Heart right ventricle (tissue), 16 donors: ENCODE results near the gene ZNF236. TPM values are rescaled to one million over a fixed set of nuclear protein-coding genes. Genes with fewer than 3 reads are reported as not detected.

Source experiments
- ATAC-seq, 8 donors: fragments of 200-7000 bp; cut with Tn5 transposase; one replicate each; pipeline ENCODE4 v1.9.1; 2020; ENCODE audit warnings: mild to moderate bottlenecking in 8 of 8, moderate library complexity in 8 of 8, moderate number of reproducible peaks in 1 of 8
- DNase-seq, 2 donors: peaks; one replicate each; pipeline ENCODE4 v3.0.0-alpha.2; 2020
- H3K27ac ChIP-seq, 10 donors: fragments of 200-600 bp; sonication (generic) in 2 of 10; one replicate each; pipeline versions ENCODE4 v1.5.0 to v1.8.0; 2020 to 2022; ENCODE audit warnings: mild to moderate bottlenecking in 3 of 10
- H3K27me3 ChIP-seq, 7 donors: fragments of 200-600 bp; one replicate each; pipeline ENCODE4 v1.8.0; 2021 to 2022; ENCODE audit warnings: mild to moderate bottlenecking in 2 of 7
- H3K36me3 ChIP-seq, 9 donors: fragments of 200-600 bp; sonication (generic) in 1 of 9; one replicate each; pipeline versions ENCODE4 v1.5.0 to v1.8.0; 2020 to 2022; ENCODE audit warnings: mild to moderate bottlenecking in 2 of 9
- H3K4me1 ChIP-seq, 9 donors: fragments of 200-600 bp; sonication (generic) in 1 of 9; one replicate each; pipeline versions ENCODE4 v1.5.0 to v1.8.0; 2020 to 2022; ENCODE audit warnings: mild to moderate bottlenecking in 4 of 9
- H3K4me3 ChIP-seq, 10 donors: fragments of 200-600 bp; sonication (generic) in 2 of 10; one replicate each; pipeline versions ENCODE4 v1.5.0 to v1.8.0; 2020 to 2022; ENCODE audit warnings: mild to moderate bottlenecking in 7 of 10, moderate library complexity in 2 of 10
- H3K9me3 ChIP-seq, 11 donors: fragments of 200-600 bp in 10 of 11; sonication (generic) in 2 of 11; one replicate each; pipeline versions ENCODE4 v1.5.0 to v1.8.0; 2013 to 2022; ENCODE audit warnings: mild to moderate bottlenecking in 2 of 11, control low read depth in 1 of 11, moderate library complexity in 1 of 11
- WGBS, 2 donors: extraction: QIAGEN DNeasy Blood & Tissue Kit; methylation state at CpG; one replicate each; pipeline ENCODE4 v1.1.7; 2013; ENCODE audit warnings: inconsistent platforms in 1 of 2; 5-methylcytosine and 5-hydroxymethylcytosine counted together
- intact Hi-C, 10 donors: fragments of 100-400 bp; cut with DNase I; formaldehyde crosslinking; loops; one replicate each; pipeline versions ENCODE4 v1.11.1 to v1.14.2; 2022
- polyA plus RNA-seq, 2 donors: library from polyadenylated mRNA; stranded (reverse); fragments of 200-250 nt; gene quantifications; one replicate each; pipeline ENCODE4 v1.2.3, GENCODE V29; 2013
- total RNA-seq, 10 donors: library from RNA; stranded (reverse); fragmentation: NEBNext Ultra II Directional in 3 of 10; extraction: Animal tissue kit (Norgen Biotek cat#: 25700) in 3 of 10; gene quantifications; one replicate each; pipeline versions ENCODE4 v1.2.1 to v1.2.4, GENCODE V29; 2021 to 2023
- TF ChIP-seq, protein P1 (sequence below), 9 donors: fragments of 200-600 bp; sonication (generic) in 2 of 9; IDR thresholded peaks; one replicate each; pipeline versions ENCODE4 v1.5.0 to v1.8.0; 2021 to 2022; ENCODE audit warnings: antibody characterized with exemption in 9 of 9, mild to moderate bottlenecking in 5 of 9, moderate library complexity in 1 of 9
- donor health status: Arrhythmogenic right ventricular cardiomyopathy.
- donor health status: ischemic (EF 13 %, LVEDD 7.1; RV severe dilation, severe dysfunction).
- donor health status: healthy with polysubstance abuse.
- donor health status: DM: no; HTN: yes; CAD: no.
- donor health status: DM: no; HTN: no; CAD: no.
- donor health status: ischemic (EF 25% LVEDD 6.9; RV normal size, moderate dysfunction).
- donor health status: ischemic (EF 25% LVEDD 5.7; RV mildly dilated, moderate dysfunction).
- donor health status: healthy.
- donor health status: DM: yes; HTN: yes; CAD: no.
- donor health status: Ischemic cardiomyopathy.
- donor health status: ischemic (EF 35%, LVEDD 5.7; RV mildly dilated, moderate dysfunction).
- donor health status: nonischemic (EF 11% LVEDD 7.7; RV severe dilation, severe dysfunction).
- donor health status: DM: yes; HTN: yes; CAD: no.
- donor health status: PGD.
- donor health status: ischemic (EF 29% LVEDD 5.4; RV normal size, mild dysfunction).
- donor health status: nonischemic (EF 23%, LVEDD 6.1; RV moderate dilation, normal function).

The ZNF236 gene
- total and polyA plus RNA-seq, 12 donors: 0.75 to 14.9 (median 12.1) TPM

DNA sequence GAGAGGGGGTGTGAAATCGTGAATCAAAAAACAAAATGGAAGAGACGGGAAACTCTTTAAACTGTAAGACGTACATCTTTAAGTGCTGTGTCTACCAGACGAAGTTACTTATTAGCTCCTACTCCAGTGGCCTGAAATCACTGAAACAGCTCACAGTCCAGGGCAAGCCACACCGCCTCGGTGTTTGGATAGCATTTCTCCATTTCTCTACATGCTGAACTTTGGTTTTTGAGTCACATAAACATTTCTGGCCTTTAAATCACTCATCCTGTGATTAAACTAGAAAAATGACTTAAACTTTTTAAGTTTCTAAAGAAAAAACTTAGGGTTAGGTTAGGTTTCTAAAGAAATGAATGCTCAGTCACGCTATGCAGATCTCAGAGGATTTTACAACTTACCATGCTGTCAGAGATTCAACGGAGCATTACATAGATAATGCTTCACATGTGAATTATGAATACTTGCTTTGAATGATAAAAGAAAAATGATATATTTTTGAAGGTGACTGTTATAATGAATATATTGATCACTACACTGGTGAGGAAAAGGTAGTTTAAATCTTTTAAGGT lies 171.8 kb downstream of the ZNF236 start:
- ATAC-seq: no peak
- Histone ChIP-seq H3K4me1 (peaks cover 0 to 4% (median 0%) of the 10 kb centered on the region in 9 donors), H3K27ac (no peak overlapping the region), H3K9me3 (peaks cover 0 to 3% (median 0%) of the 10 kb centered on the region in 11 donors), H3K27me3 (no peaks in the 10 kb centered on the region), H3K4me3 (no peak overlapping the region), H3K36me3 (no peaks in the 10 kb centered on the region)
- intact Hi-C loops: no loop called here
- TF ChIP-seq, protein P1, sequence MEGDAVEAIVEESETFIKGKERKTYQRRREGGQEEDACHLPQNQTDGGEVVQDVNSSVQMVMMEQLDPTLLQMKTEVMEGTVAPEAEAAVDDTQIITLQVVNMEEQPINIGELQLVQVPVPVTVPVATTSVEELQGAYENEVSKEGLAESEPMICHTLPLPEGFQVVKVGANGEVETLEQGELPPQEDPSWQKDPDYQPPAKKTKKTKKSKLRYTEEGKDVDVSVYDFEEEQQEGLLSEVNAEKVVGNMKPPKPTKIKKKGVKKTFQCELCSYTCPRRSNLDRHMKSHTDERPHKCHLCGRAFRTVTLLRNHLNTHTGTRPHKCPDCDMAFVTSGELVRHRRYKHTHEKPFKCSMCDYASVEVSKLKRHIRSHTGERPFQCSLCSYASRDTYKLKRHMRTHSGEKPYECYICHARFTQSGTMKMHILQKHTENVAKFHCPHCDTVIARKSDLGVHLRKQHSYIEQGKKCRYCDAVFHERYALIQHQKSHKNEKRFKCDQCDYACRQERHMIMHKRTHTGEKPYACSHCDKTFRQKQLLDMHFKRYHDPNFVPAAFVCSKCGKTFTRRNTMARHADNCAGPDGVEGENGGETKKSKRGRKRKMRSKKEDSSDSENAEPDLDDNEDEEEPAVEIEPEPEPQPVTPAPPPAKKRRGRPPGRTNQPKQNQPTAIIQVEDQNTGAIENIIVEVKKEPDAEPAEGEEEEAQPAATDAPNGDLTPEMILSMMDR (IDR thresholded peaks at IDR 0.05): no peak
- no peak for DNase-seq
- 89% methylated on average over 8 of the region's 8 CpGs for WGBS, 2 donors

DNA sequence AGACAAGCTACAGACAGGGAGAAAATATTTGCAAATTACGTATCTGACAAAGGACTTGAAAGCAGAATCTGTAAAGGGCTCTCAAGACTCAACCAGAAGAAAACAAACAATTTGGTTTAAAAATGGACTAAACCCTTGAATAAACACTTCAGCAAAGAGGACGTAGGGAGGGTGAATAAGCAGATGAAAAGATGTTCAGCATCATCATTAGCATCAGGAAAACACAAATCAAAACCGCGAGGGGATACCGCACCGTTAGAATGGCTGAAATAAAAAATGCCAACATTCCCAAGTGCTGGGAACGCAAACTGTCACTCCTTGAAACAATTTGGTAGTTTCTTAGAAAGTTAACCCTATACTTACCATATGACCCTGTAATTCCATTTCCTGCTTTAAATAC lies 173.5 kb downstream of the ZNF236 start:
- ATAC-seq (no peak), DNase-seq (no peak)
- WGBS, 2 donors: 52 to 58% methylated on average over 7 of the region's 7 CpGs
- no peaks in the 10 kb centered on the region for H3K27me3 ChIP-seq
- TF ChIP-seq, protein P1 (IDR thresholded peaks at IDR 0.05): no peak
- H3K9me3 ChIP-seq: peaks cover 0 to 3% (median 0%) of the 10 kb centered on the region in 11 donors
- no peak overlapping the region for H3K27ac ChIP-seq
- intact Hi-C loops: loop anchor here in 1 of 10 donors (5.0 kb wide), 1 partner anchor 216 kb away; no protein-coding TSS in a partner anchor
- no peak overlapping the region for H3K4me3 ChIP-seq
- no peaks in the 10 kb centered on the region for H3K36me3 ChIP-seq
- H3K4me1 ChIP-seq: peaks cover 0 to 8% (median 4%) of the 10 kb centered on the region in 9 donors

DNA sequence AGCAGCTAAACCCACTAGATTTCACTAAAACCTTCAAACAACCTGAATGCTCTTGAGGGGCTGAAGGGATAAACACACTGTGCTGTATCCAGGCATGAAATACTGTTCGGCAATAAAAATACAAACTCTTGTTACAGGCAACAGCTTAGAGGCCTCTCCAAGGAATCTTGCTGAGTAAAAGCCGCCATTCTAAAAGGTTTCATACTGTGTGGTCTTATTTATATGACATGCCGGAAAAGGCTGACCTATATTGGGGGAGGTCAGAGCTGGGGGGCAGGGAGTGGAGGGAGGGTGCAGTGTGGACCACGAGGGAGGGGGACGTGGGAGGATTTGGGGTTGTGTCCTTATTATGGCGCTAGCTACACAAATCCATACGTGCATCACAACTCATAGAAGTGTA lies 174.1 kb downstream of the ZNF236 start:
- intact Hi-C loops: loop anchor here in 1 of 10 donors (5.0 kb wide), 1 partner anchor 216 kb away; no protein-coding TSS in a partner anchor
- no peaks in the 10 kb centered on the region for H3K27me3 ChIP-seq
- 88 to 89% methylated on average over 7 of the region's 7 CpGs for WGBS, 2 donors

DNA sequence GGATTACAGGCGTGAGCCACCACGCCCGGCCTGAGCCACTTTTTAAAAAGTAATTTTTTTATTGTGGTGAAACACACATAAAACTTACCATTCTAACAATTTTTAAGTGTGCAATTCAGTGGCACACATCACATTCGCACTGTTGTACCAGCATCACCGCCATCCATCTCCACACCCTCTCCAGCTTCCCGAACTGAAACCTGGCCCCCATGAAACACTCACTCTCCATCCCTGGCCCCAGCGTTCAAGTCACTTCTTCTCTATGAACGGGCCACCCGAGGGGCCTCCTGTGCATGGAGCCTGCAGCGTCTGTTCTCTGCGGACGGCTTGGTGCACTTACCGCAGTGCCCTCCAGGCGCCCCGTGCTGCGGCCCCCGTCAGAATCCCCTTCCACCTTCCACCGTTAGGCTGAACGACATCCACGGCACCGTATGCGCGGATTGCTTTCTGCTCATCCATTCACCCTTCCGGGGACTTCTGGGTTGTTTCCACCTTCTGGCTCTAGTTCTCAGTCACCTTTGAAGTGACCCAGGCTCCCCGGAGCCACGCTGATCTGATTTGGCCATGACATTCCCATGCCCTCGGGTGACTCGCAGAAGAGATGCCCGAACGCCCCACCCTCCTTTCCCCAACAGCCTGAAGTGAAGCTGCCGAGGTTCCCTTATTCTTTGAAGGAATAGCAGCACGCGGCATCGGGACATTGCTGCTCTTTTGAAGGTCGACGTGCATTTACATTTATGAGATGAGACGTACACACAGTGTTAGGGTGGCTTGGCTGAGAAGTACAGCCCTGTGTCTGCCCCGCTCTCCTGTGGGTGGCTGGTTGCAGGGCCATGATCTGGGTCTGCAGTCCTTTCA lies 175.8 kb downstream of the ZNF236 start:
- H3K4me1 ChIP-seq: peaks cover 0 to 8% (median 4%) of the 10 kb centered on the region in 9 donors
- 86 to 89% methylated on average over 38 of the region's 38 CpGs for WGBS, 2 donors
- H3K27ac ChIP-seq: no peak overlapping the region
- no peaks in the 10 kb centered on the region for H3K27me3 ChIP-seq
- DNase-seq (no peak), ATAC-seq (peak in 1 of 8 donors; percentile 29)
- H3K9me3 ChIP-seq: peaks cover 0 to 3% (median 0%) of the 10 kb centered on the region in 11 donors
- H3K36me3 ChIP-seq: no peaks in the 10 kb centered on the region
- TF ChIP-seq, protein P1 (IDR thresholded peaks at IDR 0.05): no peak
- intact Hi-C loops: loop anchor here in 2 of 10 donors (2.0 to 5.0 kb wide), 2 partner anchors 19 to 214 kb away; no protein-coding TSS in a partner anchor
- no peak overlapping the region for H3K4me3 ChIP-seq

More for the DNA sequence above, 174.1 kb downstream of the ZNF236 start:
- H3K4me3 ChIP-seq: no peak overlapping the region
- no peaks in the 10 kb centered on the region for H3K36me3 ChIP-seq
- ATAC-seq: no peak
- TF ChIP-seq, protein P1 (IDR thresholded peaks at IDR 0.05): no peak
- no peak for DNase-seq
- H3K4me1 ChIP-seq: peaks cover 0 to 8% (median 4%) of the 10 kb centered on the region in 9 donors
- peaks cover 0 to 3% (median 0%) of the 10 kb centered on the region in 11 donors for H3K9me3 ChIP-seq
- H3K27ac ChIP-seq: no peak overlapping the region
